ENCODE data around the gene HP.
"Not testable (repeated sequence)": the region's sequence is repeated elsewhere in the genome, so short reads cannot be mapped to it uniquely, and the experiment has no call there.

DNA sequence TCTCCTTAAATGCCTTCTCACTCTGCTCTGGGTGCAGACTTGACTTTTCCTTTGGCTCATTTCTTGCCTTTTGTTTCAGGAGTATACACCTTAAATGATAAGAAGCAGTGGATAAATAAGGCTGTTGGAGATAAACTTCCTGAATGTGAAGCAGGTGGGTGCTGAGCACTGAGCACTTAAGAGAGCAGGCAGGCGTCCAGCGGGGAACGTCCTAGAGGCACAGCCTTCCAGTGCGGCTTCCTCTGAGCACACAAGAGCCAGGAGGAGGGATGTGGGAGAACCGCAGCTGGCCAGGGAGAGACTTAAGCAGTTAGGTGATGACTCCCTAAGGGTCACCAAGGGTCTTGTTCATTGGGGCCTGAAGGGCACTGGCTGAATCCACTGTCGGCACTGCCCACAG, 3.0 kb downstream of the HP start:
- TF ChIP-seq POLR2A, POLR2AphosphoS5, EP300 (IDR thresholded peaks at IDR 0.05): not testable (repeated sequence)
- TF ChIP-seq, protein P1, sequence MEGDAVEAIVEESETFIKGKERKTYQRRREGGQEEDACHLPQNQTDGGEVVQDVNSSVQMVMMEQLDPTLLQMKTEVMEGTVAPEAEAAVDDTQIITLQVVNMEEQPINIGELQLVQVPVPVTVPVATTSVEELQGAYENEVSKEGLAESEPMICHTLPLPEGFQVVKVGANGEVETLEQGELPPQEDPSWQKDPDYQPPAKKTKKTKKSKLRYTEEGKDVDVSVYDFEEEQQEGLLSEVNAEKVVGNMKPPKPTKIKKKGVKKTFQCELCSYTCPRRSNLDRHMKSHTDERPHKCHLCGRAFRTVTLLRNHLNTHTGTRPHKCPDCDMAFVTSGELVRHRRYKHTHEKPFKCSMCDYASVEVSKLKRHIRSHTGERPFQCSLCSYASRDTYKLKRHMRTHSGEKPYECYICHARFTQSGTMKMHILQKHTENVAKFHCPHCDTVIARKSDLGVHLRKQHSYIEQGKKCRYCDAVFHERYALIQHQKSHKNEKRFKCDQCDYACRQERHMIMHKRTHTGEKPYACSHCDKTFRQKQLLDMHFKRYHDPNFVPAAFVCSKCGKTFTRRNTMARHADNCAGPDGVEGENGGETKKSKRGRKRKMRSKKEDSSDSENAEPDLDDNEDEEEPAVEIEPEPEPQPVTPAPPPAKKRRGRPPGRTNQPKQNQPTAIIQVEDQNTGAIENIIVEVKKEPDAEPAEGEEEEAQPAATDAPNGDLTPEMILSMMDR (IDR thresholded peaks at IDR 0.05): not testable (repeated sequence)
